AG10803 (cell line): ENCODE measurements around the gene ACSF2.

Source experiments
- DNase-seq: peaks from one replicate; pipeline ENCODE4 v3.0.0; 2010; ENCODE audit warnings: low read depth
- H3K4me3 ChIP-seq: 2 replicates; pipeline ENCODE4 v1.5.1; 2011; ENCODE audit warnings: mild to moderate bottlenecking, low read length, control low read depth
- CTCF ChIP-seq: conservative IDR thresholded peaks from 2 replicates; pipeline ENCODE4 v1.5.1; 2011; ENCODE audit warnings: mild to moderate bottlenecking, low read length, control low read depth, inconsistent platforms

ACSF2 gene

DNA sequence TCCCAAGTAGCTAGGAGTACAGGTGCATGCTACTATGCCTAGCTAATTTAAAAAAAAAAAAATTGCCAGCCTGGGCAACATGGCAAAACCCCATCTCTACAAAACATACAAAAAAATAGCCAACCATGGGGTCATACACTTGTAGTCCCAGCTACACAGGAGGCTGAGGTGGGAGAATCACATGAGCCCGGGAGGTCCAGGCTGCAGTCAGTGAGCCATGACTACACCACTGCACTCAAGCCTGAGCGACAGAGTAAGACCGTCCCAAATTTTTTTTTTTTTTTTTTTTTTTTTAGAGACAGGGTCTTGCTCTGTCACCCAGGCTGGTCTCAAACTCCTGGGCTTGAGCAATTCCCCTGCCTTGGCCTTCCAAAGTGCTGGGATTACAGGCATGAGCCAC, 27.9 kb downstream of the ACSF2 start:
- no peak for TF ChIP-seq CTCF
- no peak for DNase-seq
- H3K4me3 ChIP-seq, result no peak overlapping the region

- no peak overlapping the region for H3K4me3 ChIP-seq
- no peak for DNase-seq
- TF ChIP-seq CTCF, result no peak
Measured at GRCh38 chr17:50457621-50458020, 31.6 kb downstream of the ACSF2 start.

GRCh38 chr17:50458270-50458669, 32.3 kb downstream of the ACSF2 start:
- TF ChIP-seq CTCF, result no peak
- no peak overlapping the region for H3K4me3 ChIP-seq
- no peak for DNase-seq

- peak; percentile 17 for DNase-seq
- TF ChIP-seq CTCF, result no peak
Measured at GRCh38 chr17:50458701-50459676, 33.0 kb downstream of the ACSF2 start.

GRCh38 chr17:50459756-50460155, 33.7 kb downstream of the ACSF2 start:
- H3K4me3 ChIP-seq, result no peak overlapping the region
- TF ChIP-seq CTCF, result no peak
- DNase-seq, result no peak

More at GRCh38 chr17:50458701-50459676, 33.0 kb downstream of the ACSF2 start:
- H3K4me3 ChIP-seq, result no peak overlapping the region

DNA sequence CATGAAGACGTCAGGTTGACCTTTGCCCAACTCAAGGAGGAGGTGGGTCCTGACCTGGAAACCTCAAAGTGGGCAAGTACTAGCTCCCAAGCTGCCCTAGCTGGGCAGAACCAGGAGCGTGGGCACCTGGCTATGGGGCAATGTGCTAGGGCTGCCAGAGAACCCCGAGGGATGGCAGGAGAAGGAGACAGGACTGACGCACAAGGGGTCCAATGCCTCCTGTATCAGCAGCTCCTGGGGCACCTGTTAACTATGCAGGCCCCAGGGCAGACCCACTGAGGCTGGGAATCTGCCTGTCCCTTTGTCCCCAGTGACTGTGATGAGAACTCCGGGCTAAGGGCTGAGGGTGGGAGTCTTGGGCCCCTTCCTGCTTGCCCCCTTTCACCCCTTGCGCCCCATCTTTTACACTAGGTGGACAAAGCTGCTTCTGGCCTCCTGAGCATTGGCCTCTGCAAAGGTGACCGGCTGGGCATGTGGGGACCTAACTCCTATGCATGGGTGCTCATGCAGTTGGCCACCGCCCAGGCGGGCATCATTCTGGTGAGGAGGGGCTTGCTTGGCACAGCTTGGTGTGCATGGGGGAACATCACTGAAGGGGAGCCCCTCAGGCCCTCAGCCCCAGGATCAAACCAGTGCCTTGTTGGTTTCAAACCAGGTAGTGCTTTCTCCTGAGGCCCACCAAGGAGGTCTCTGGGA, 35.0 kb downstream of the ACSF2 start:
- no peak overlapping the region for H3K4me3 ChIP-seq
- TF ChIP-seq CTCF, result no peak
- DNase-seq, result no peak
